ENCODE measurements around the gene DKK3. TPM values are rescaled to one million over a fixed set of nuclear protein-coding genes. Genes with fewer than 3 reads are reported as not detected.

Gene DKK3
- total RNA-seq, 6 experiments from 2014 or later = 518 to 872 (median 646) TPM

DNA sequence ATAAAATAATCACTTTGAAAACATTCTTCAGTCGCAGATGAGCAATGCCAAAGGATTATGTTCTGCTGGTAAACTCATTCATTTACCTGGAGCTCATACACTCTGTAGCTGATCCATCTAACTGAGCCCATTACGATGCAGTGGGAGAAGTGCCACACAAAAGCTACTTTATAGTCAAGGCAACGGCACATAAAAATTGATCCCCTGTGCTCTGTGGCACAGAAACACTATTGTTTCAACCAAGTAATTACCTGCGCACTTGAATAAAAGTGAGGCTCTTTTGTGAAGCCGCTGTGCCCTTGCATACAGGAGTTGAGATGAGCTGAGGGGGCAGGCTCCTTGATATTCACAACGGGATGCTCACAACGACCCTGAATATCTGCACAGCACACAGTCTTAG lies 7.2 kb downstream of the DKK3 start:
- H3K36me3 Mint-ChIP-seq (ENCODE audit: low read depth) = peaks cover 66% of the 10 kb centered on the region
- H3K4me3 Mint-ChIP-seq = no peak overlapping the region
- TF ChIP-seq CTCF (IDR thresholded peaks at IDR 0.05) = no peak
- no peak for DNase-seq
- no peaks in the 10 kb centered on the region; the same call in 1 of the 2 replicates for H3K27me3 Mint-ChIP-seq (ENCODE audit: insufficient read depth)
- no peak overlapping the region for H3K27ac Mint-ChIP-seq
- peaks cover 78% of the 10 kb centered on the region for H3K4me1 Mint-ChIP-seq (ENCODE audit: low read depth)
- H3K9me3 Mint-ChIP-seq = no peaks in the 10 kb centered on the region

DNA sequence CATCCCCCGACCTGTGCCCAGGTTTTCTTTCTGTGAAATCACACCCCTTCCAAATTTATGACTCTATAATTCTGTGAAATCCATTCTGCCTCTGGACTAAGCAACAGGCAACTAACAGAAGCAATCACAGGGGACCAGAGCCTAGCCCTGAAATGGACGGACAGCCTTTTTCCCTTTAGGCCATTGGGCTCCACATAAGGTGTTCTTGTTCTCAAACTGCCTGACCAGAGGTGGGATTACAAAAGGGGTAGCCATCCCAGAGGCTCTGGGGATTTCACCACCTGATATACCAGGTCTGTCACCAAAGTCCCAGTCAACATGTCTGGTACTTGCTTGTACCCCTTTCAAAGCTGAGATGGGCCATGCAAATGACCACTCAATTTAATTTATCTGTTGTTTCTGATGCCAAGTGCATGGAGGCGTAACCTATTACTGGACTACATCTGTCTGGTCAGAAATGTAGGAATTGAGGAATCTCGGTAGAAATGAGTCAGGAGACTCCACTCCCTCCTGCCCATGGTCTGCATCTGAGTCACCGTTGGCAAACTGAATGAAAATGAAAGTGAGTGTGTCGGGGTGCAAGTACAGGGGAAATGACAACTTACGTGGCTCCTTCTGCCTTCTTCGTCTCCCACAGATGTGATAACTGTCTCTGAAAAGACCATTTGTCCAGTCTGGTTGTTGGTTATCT lies 10.2 kb downstream of the DKK3 start:
- DNase-seq = peak; percentile 91
- Mint-ChIP-seq H3K9me3 (no peaks in the 10 kb centered on the region), H3K27ac (peak overlapping the region; percentile 98), H3K4me3 (peak overlapping the region; percentile 89), H3K36me3 (ENCODE audit: low read depth) (peaks cover 73% of the 10 kb centered on the region), H3K4me1 (ENCODE audit: low read depth) (peaks cover 78% of the 10 kb centered on the region), H3K27me3 (ENCODE audit: insufficient read depth) (no peaks in the 10 kb centered on the region)
- no peak for TF ChIP-seq CTCF (IDR thresholded peaks at IDR 0.05)

DNA sequence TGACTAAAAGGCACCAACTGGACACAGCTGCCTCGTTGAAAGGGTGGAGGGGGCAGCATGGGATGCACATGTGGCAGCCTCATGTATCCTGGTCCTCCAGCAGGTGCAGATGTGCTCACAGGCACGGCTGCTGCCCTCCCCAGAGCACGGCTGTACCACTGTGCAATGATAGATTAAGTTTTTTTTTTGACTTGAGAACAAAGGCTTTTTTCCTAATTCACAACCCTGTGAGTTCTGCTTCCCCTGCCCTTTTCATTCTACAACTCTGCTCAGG lies 11.4 kb downstream of the DKK3 start:
- Mint-ChIP-seq H3K4me3 (peak overlapping the region; percentile 5; the same call in 1 of the 2 replicates), H3K36me3 (ENCODE audit: low read depth) (peaks cover 67% of the 10 kb centered on the region), H3K27me3 (ENCODE audit: insufficient read depth) (no peaks in the 10 kb centered on the region), H3K9me3 (no peaks in the 10 kb centered on the region), H3K4me1 (ENCODE audit: low read depth) (peaks cover 80% of the 10 kb centered on the region), H3K27ac (peak overlapping the region; percentile 98)
- no peak for TF ChIP-seq CTCF (IDR thresholded peaks at IDR 0.05)
- no peak for DNase-seq

- Mint-ChIP-seq H3K27me3 (ENCODE audit: insufficient read depth) (no peaks in the 10 kb centered on the region; the same call in 1 of the 2 replicates), H3K4me1 (ENCODE audit: low read depth) (peaks cover 84% of the 10 kb centered on the region), H3K4me3 (no peak overlapping the region), H3K27ac (peak overlapping the region; percentile 98; the same call in 1 of the 2 replicates), H3K36me3 (ENCODE audit: low read depth) (peaks cover 70% of the 10 kb centered on the region), H3K9me3 (no peaks in the 10 kb centered on the region)
- no peak for TF ChIP-seq CTCF (IDR thresholded peaks at IDR 0.05)
- no peak for DNase-seq
Observed at GRCh38 chr11:11996321-11997048, 11.9 kb downstream of the DKK3 start.

DNA sequence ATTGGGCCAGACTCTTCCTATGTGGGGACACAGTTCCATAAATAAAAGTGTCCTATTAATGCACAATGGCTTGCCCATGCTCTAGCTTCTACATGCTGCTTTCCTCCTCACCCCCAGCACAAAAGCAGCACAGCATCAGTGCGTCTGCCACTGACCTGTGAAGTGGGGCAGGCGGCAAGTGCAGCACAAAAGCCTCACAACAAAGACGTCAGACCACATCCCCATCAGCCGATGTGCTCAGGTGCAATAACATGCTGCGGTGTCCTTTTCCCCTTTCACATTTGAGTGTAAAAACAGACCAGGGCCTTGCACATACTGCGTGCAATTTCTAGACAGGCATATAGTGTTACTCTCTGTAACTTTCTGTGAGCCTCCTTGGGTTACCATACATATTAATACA lies 12.8 kb downstream of the DKK3 start:
- no peaks in the 10 kb centered on the region for H3K9me3 Mint-ChIP-seq
- DNase-seq = no peak
- no peaks in the 10 kb centered on the region; the same call in 1 of the 2 replicates for H3K27me3 Mint-ChIP-seq (ENCODE audit: insufficient read depth)
- H3K27ac Mint-ChIP-seq = peak overlapping the region; percentile 50; the same call in 1 of the 2 replicates
- H3K4me1 Mint-ChIP-seq (ENCODE audit: low read depth) = peaks cover 93% of the 10 kb centered on the region
- H3K36me3 Mint-ChIP-seq (ENCODE audit: low read depth) = peaks cover 72% of the 10 kb centered on the region
- no peak for TF ChIP-seq CTCF (IDR thresholded peaks at IDR 0.05)
- H3K4me3 Mint-ChIP-seq = no peak overlapping the region

Measured in HFFc6 (cell line).